GM21423 (cell line): Measurements from ENCODE around the gene NEDD4.
"Not testable (repeated sequence)": the region's sequence is repeated elsewhere in the genome, so short reads cannot be mapped to it uniquely, and the experiment has no call there.

ENCODE experiments used
- ATAC-seq: cut with Tn5 transposase; IDR thresholded peaks from one replicate; pipeline ENCODE4 v1.9.1; 2021; ENCODE audit warnings: mild to moderate bottlenecking, moderate library complexity; ENCODE audit not compliant: unreplicated experiment

The NEDD4 gene

GRCh38 chr15:55786341-55786740, 207.1 kb downstream of the NEDD4 start:
- ATAC-seq, result no peak

- ATAC-seq, result not testable (repeated sequence)
These were observed 207.8 kb downstream of the NEDD4 start for GRCh38 chr15:55785593-55785992.

GRCh38 chr15:55784286-55784685, 209.1 kb downstream of the NEDD4 start:
- no peak for ATAC-seq

- ATAC-seq, result no peak
These were observed 210.5 kb downstream of the NEDD4 start for GRCh38 chr15:55782901-55783300.

GRCh38 chr15:55780292-55780691, 213.1 kb downstream of the NEDD4 start:
- ATAC-seq, result no peak

GRCh38 chr15:55778932-55779331, 214.5 kb downstream of the NEDD4 start:
- ATAC-seq, result no peak
